IPS-18c (cell line): ENCODE results near the gene PLA2G2E.
"Not testable (repeated sequence)": the region's sequence is repeated elsewhere in the genome, so short reads cannot be mapped to it uniquely, and the experiment has no call there.

Source experiments
- H3K4me3 ChIP-seq: 2 replicates; pipeline ENCODE4 v1.7.0; 2013; ENCODE audit warnings: low read depth, mild to moderate bottlenecking, low read length, moderate library complexity; ENCODE audit not compliant: insufficient read depth
- H3K9me3 ChIP-seq: one replicate; pipeline ENCODE4 v1.6.1; 2013; ENCODE audit warnings: mild to moderate bottlenecking, low read length, moderate library complexity; ENCODE audit not compliant: control insufficient read depth, insufficient read depth

Gene PLA2G2E

GRCh38 chr1:19903621-19904020 lies 19.8 kb downstream of the PLA2G2E start:
- H3K4me3 ChIP-seq: no peak overlapping the region
- no peaks in the 10 kb centered on the region for H3K9me3 ChIP-seq

DNA sequence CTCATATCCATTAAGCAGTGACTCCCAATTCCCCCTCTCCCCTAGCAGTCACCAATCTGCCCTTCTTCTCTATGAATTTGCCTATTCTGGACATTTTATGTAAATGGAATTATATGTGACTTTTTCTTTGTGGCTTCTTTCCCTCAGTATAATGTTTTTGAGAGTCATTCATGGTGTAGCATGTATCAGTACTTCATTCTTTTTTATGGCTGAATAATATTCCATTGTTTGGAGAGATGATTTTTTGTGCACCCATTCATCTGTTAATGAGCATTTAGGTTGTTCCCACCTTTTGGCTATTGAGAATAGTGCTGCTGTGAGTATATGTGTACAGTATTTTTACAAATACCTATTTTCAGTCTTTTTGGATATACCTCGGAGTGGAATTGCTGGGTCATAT lies 21.8 kb downstream of the PLA2G2E start:
- Histone ChIP-seq H3K9me3 (no peaks in the 10 kb centered on the region), H3K4me3 (no peak overlapping the region)

- H3K9me3 ChIP-seq: no peaks in the 10 kb centered on the region
- H3K4me3 ChIP-seq: no peak overlapping the region
These were observed 29.2 kb downstream of the PLA2G2E start for GRCh38 chr1:19894218-19894617.

DNA sequence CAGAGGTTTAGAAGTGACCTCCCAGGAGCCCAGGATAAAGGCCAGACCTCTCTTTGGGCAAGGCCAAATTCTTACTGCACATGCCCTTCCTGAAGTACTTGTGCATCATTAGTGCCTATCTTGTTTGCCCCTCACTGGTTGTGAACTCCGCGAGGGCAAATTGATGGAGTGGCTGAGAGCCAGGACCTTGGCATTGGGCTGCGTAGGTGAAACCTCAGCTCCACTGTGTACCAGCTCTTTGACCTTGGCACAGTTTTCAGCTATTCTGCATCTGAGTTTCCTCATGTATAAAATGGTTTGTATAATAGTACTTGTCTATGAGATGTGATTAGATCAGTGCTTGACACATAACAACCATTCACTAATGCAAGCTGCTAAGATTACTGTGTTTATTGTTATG lies 29.7 kb downstream of the PLA2G2E start:
- no peaks in the 10 kb centered on the region for H3K9me3 ChIP-seq
- H3K4me3 ChIP-seq: no peak overlapping the region

- Histone ChIP-seq H3K9me3 (no peaks in the 10 kb centered on the region), H3K4me3 (no peak overlapping the region)
These were observed 30.7 kb downstream of the PLA2G2E start for GRCh38 chr1:19892628-19893168.

DNA sequence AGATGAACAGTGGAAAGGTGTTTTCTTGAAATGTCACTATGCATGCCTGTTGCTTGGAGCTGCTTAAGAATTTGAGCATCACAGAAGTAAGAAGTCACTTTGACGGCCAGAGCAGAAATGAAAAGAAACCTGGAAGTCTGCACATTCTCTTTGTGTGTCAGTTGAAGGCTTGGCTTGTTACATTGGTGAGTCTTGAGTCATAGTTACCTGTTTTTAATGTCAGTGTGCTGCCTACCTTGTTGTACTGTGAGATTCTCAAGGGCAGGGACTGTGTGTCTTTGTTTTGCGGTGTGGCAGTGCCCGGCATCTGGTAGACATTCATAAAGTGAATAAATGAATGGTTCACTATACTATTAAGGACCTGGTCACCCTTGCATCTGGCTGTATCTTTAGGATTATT lies 31.3 kb downstream of the PLA2G2E start:
- H3K4me3 ChIP-seq: no peak overlapping the region
- H3K9me3 ChIP-seq: peaks cover under 1% of the 10 kb centered on the region

DNA sequence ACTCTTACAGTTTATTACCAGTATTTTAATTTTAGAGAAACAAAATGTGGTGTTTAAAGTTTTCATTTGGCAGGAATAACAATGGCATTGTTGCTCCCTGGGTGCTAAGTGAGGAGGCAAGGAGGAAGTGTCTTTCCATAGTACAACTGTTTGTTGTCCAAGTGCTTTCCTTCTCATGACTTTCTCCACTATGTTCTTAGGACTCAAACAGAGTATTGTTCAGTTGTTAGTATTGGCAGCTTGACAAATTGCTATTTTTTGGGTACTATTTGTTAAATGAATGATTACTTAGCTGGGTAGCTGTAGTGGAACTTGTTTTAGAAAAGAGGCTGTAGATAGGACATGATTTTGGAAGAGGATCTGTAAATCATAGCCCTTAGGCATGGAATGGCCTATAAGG lies 33.8 kb downstream of the PLA2G2E start:
- no peak overlapping the region for H3K4me3 ChIP-seq
- H3K9me3 ChIP-seq: peaks cover 2% of the 10 kb centered on the region

DNA sequence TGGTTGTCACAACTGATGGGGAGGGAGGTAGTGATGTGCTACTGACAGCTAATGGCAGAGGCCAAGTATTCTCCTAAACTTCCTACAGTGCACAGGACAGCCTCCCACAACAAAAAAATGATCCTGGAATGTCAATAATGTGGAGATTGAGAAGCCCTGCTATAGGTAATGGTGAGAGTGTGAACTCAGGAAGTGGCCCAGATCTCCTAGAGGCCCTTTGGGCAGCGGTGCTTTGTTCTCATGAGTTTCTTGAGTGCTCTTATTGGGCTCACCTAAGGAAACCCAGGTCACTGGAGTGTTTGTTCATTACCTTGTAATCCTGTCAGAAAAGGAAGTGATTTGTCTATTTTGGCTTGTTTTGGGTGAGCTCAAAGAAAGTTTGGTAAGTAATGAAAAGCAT lies 35.3 kb downstream of the PLA2G2E start:
- H3K4me3 ChIP-seq: no peak overlapping the region
- H3K9me3 ChIP-seq: peaks cover 2% of the 10 kb centered on the region

- Histone ChIP-seq H3K4me3 (no peak overlapping the region), H3K9me3 (peaks cover 2% of the 10 kb centered on the region)
These were observed 37.6 kb downstream of the PLA2G2E start for GRCh38 chr1:19885821-19886220.

DNA sequence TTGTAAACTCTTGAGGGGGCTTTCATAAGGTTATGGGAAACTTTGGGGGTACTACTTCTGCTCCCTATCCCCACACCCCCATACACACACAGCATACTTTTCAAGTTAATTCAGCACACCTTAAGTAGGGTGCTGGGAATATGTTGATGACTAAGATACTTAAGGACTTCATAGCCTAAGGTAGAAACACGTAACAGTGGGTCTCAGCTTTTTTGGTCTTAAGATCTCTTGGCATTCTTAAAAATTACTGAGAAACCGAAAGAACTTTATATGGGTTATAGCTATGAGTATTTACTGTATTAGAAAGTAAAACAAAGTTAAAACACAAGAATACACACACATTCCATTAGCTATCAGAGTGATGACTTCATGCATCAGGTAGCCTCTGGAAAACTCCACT lies 39.1 kb downstream of the PLA2G2E start:
- Histone ChIP-seq H3K9me3 (peaks cover 2% of the 10 kb centered on the region), H3K4me3 (no peak overlapping the region)

DNA sequence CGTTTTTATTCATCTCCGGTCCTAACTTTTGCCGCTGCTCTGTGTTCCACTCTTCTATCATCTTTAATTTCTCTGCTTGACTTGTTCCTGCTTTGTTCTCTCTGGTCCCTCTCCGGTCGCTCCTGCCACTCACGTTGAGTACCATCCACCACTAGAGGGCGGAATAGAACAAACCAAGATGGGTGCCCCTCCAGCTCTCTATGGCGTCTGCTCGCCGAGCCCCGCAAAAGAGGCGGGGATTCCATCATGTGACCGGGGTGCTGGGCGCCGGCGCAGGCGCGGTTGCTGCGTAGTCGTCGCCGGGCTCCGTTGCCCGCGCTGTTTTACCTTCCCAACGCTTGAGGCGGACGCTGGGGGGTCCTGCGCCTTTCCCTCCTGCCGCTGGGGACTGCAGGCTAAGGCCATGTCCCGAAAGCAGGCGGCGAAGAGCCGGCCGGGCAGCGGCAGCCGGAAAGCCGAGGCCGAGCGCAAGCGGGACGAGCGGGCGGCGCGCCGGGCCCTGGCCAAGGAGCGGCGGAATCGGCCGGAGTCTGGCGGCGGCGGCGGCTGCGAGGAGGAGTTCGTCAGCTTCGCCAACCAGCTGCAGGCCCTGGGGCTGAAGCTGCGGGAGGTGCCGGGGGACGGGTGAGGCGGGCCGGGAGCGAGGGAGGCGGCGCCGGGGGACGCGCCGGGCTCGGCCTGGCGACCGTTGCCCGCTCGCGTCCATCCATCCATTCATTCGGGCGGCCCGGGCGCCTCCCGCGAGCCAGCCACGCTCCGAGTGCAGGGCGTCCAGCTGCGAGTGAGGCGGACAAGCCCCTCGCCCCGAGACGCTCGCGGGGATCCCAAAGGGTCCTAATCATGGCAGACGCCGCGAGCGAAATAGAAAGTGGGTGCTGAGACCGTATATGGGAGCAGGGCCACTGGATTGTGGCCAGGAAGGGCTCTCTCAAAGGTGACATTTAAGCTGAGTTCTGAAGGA lies 41.0 kb downstream of the PLA2G2E start, which contains the start of gene OTUD3:
Gene OTUD3, plus strand, starts transcription at position 285 of the 961 bp plus-strand sequence. Its CDS starts 119 bp downstream, at position 404.
- Histone ChIP-seq H3K4me3 (peak within 1 kb of the TSS; percentile 93), H3K9me3 (peaks cover 2% of the 10 kb centered on the region)

- not testable (repeated sequence) for H3K9me3 ChIP-seq, H3K4me3 ChIP-seq
These were observed 42.6 kb downstream of the PLA2G2E start for GRCh38 chr1:19880841-19881240.

- Histone ChIP-seq H3K9me3 (no peaks in the 10 kb centered on the region), H3K4me3 (no peak overlapping the region)
These were observed 43.8 kb downstream of the PLA2G2E start for GRCh38 chr1:19879661-19880060.

DNA sequence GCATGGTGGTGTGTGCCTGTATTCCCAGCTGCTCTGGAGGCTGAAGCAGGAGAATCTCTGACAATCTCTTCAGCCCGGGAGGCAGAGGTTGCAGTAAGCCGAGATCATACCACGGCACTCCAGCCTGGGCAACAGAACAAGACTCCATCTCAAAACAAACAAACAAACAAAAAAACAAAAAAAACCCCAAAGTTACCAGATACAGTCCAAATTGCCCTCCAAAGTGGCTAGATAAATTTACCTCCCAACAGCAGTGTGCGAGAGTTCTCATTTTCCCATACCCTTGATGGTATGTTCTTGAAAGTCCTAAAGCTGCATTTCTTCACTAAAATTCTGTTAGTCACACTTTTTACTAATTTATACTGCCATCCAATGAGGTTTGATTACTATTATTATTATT lies 44.2 kb downstream of the PLA2G2E start:
- Histone ChIP-seq H3K9me3 (no peaks in the 10 kb centered on the region), H3K4me3 (no peak overlapping the region)

GRCh38 chr1:19878637-19878985 lies 44.8 kb downstream of the PLA2G2E start:
- no peaks in the 10 kb centered on the region for H3K9me3 ChIP-seq
- H3K4me3 ChIP-seq: no peak overlapping the region

- no peaks in the 10 kb centered on the region for H3K9me3 ChIP-seq
These were observed 45.4 kb downstream of the PLA2G2E start for GRCh38 chr1:19877821-19878636.

DNA sequence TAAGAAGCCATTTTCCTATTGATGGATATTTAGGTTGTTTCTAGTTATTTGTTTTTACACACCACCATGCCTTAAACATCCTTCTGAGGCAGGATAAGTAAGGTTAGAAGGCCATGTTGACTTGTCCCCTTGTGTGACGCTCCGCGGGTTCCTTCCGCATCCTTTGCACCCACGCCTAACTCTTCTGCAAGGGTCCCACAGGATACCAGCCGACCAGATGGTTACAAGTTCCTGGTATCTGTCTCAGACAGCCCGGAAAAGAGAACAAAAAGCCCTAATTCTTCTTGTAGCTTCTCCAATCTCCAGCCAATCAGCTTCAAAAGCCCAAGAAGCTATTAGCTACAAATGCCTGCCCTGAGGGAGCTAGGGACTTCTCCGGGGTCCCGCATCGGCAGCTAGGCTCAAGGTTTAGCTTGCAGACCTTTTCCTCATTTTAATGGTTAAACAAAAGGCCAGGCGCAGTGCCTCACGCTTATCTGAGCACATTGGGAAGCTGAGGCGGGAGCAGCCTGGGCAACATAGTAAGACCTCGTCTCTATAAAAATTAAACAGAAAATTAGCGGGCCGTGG lies 46.2 kb downstream of the PLA2G2E start:
- no peak overlapping the region for H3K4me3 ChIP-seq

More at GRCh38 chr1:19877821-19878636, 45.4 kb downstream of the PLA2G2E start:
- H3K4me3 ChIP-seq: no peak overlapping the region

More for the DNA sequence above, 46.2 kb downstream of the PLA2G2E start:
- no peaks in the 10 kb centered on the region for H3K9me3 ChIP-seq
